K562 (cell line): ENCODE results near the gene CTNNBL1. TPM values are rescaled to one million over a fixed set of nuclear protein-coding genes. Genes with fewer than 3 reads are reported as not detected.

Experiments
- ATAC-seq: fragments of 200-7000 bp; cut with Tn5 transposase; 3 replicates; pipeline ENCODE4 v1.9.1; 2020; ENCODE audit warnings: moderate library complexity
- BruUV-seq: library from RNA; stranded (reverse); fragments of 400-500 nt; replicated peaks from 2 replicates; lab custom pipeline; 2021; lab: Mats Ljungman, UMichigan
- CTCF ChIA-PET: fragments of 300-600 bp; formaldehyde crosslinking; extraction: SDS; loops from one replicate; lab custom pipeline; 2021; ENCODE audit warnings: low intra/inter-chr PET ratio; lab: Yijun Ruan, JAX
- POLR2A ChIA-PET: fragments of 300-600, 350-650 bp; sonication (Branson Sonifier 250); formaldehyde crosslinking; extraction: SDS; loops from one replicate; lab custom pipeline; 2021; ENCODE audit warnings: antibody characterized with exemption, inconsistent platforms; lab: Yijun Ruan, JAX
- DNase-seq, 4 experiments: peaks; one replicate each; pipeline versions ENCODE4 v3.0.0 to v3.0.0-alpha.2; 2011 to 2018; ENCODE audit warnings: low spot score in 3 of 4, mixed read lengths in 3 of 4; ENCODE audit errors: extremely low read depth in 1 of 4
- FAIRE-seq: peaks from 2 replicates; lab custom pipeline; 2011; peaks lifted over from hg19 to GRCh38; lab: Jason Lieb, UNC
- H2AFZ ChIP-seq: 2 replicates; pipeline ENCODE4 v1.6.0; 2011; ENCODE audit warnings: low read depth, low read length, control low read depth, inconsistent platforms
- H3K27ac ChIP-seq: fragments of 200-600 bp; 3 replicates; pipeline ENCODE4 v1.8.0; 2011; ENCODE audit warnings: low read depth, mild to moderate bottlenecking, control low read depth, inconsistent platforms, low read length, moderate library complexity, mixed read lengths; ENCODE audit errors: extremely low read depth
- H3K27me3 ChIP-seq, 2 experiments: fragments of 300-600 bp in 1 of 2; 2 replicates in 1 of 2; 3 replicates in 1 of 2; pipeline versions ENCODE4 v1.6.0 to v1.8.0; 2011; ENCODE audit warnings: inconsistent platforms in 2 of 2, low read length in 2 of 2, mild to moderate bottlenecking in 1 of 2, mixed read lengths in 1 of 2, moderate library complexity in 1 of 2; ENCODE audit not compliant: control insufficient read depth in 2 of 2, insufficient read depth in 2 of 2
- H3K36me3 ChIP-seq: fragments of 300-600 bp; 3 replicates; pipeline ENCODE4 v1.8.0; 2011; ENCODE audit warnings: mild to moderate bottlenecking, low read length, inconsistent platforms; ENCODE audit not compliant: control insufficient read depth, insufficient read depth
- H3K4me1 ChIP-seq, 2 experiments: fragments of 200-600 bp in 1 of 2; replicated peaks in 1 of 2; 2 replicates in 1 of 2; 3 replicates in 1 of 2; pipeline versions ENCODE4 v1.5.1 to v1.8.0; 2011; ENCODE audit warnings: inconsistent platforms in 2 of 2, low read length in 2 of 2, mild to moderate bottlenecking in 1 of 2, mixed read lengths in 1 of 2, moderate library complexity in 1 of 2; ENCODE audit not compliant: control insufficient read depth in 2 of 2, insufficient read depth in 2 of 2
- H3K4me2 ChIP-seq: 2 replicates; pipeline ENCODE4 v1.6.1; 2011; ENCODE audit warnings: low read length, control low read depth, inconsistent platforms, mixed read lengths; ENCODE audit not compliant: insufficient read depth
- H3K4me3 ChIP-seq: fragments of 200-600 bp; sonication (generic), shearing (Covaris generic); 2 replicates; pipeline ENCODE4 v1.5.1; 2016; ENCODE audit warnings: control low read depth, inconsistent platforms
- H3K79me2 ChIP-seq: fragments of 200-600 bp; 3 replicates; pipeline ENCODE4 v1.8.0; 2011; ENCODE audit warnings: low read length, inconsistent platforms; ENCODE audit not compliant: control insufficient read depth, insufficient read depth
- H3K9ac ChIP-seq, 2 experiments: 2 replicates each; pipeline versions ENCODE4 v1.6.0 to v1.6.1; 2011; ENCODE audit warnings: low read depth in 2 of 2, low read length in 2 of 2, control low read depth in 1 of 2, inconsistent platforms in 1 of 2, mild to moderate bottlenecking in 1 of 2, mixed read lengths in 1 of 2; ENCODE audit not compliant: insufficient read depth in 1 of 2
- H3K9me1 ChIP-seq: one replicate; pipeline ENCODE4 v1.6.0; 2011; ENCODE audit warnings: inconsistent platforms, mild to moderate bottlenecking, low read length, moderate library complexity; ENCODE audit not compliant: control insufficient read depth, insufficient read depth
- H3K9me3 ChIP-seq: replicated peaks from 2 replicates; pipeline ENCODE4 v1.5.1; 2011; ENCODE audit warnings: low read depth, low read length, inconsistent platforms; ENCODE audit not compliant: control insufficient read depth, insufficient read depth
- H4K20me1 ChIP-seq: replicated peaks from 2 replicates; pipeline ENCODE4 v1.6.1; 2011; ENCODE audit warnings: low read length, inconsistent platforms, mixed read lengths; ENCODE audit not compliant: control insufficient read depth, insufficient read depth
- ARHGAP35 ChIP-seq: fragments of 450-650 bp; IDR thresholded peaks from 2 replicates; pipeline ENCODE4 v1.6.1; 2018; ENCODE audit not compliant: partially characterized antibody
- CEBPB ChIP-seq: fragments of 450-650 bp; IDR thresholded peaks from 2 replicates; pipeline ENCODE4 v1.6.1; 2016; ENCODE audit warnings: missing genetic modification characterization, missing compliant biosample characterization
- CEBPG ChIP-seq, 3 experiments: fragments of 200-800 bp in 1 of 3; sonication (Bioruptor generic) in 1 of 3; sonication (generic) in 1 of 3; formaldehyde crosslinking in 1 of 3; IDR thresholded peaks in 2 of 3; conservative IDR thresholded peaks in 1 of 3; 2 replicates each; pipeline versions ENCODE4 v1.6.1 to v1.8.0; 2016 to 2022; ENCODE audit warnings: missing compliant biosample characterization in 2 of 3, missing genetic modification characterization in 2 of 3, mild to moderate bottlenecking in 1 of 3, missing genetic modification reagents in 1 of 3
- E4F1 ChIP-seq: fragments of 250-450 bp; sonication (Bioruptor Pico); IDR thresholded peaks from 2 replicates; pipeline ENCODE4 v1.5.0; 2021; ENCODE audit warnings: mild to moderate bottlenecking, borderline replicate concordance
- ETS1 ChIP-seq: conservative IDR thresholded peaks from 2 replicates; pipeline ENCODE4 v1.6.1; 2011; ENCODE audit warnings: low read depth, mild to moderate bottlenecking, low read length; ENCODE audit not compliant: control insufficient read depth
- HDAC6 ChIP-seq: IDR thresholded peaks from 2 replicates; pipeline ENCODE4 v1.6.1; 2012; ENCODE audit warnings: low read depth, mild to moderate bottlenecking, control low read depth, inconsistent platforms, low read length, moderate library complexity
- HEY1 ChIP-seq: fragments of 250-450 bp; sonication (Bioruptor Pico); IDR thresholded peaks from 2 replicates; pipeline ENCODE4 v1.5.0; 2020; ENCODE audit warnings: mild to moderate bottlenecking, moderate library complexity, borderline replicate concordance
- ILF3 ChIP-seq: fragments of 450-650 bp; IDR thresholded peaks from 2 replicates; pipeline ENCODE4 v1.6.1; 2018; ENCODE audit warnings: antibody characterized with exemption, mild to moderate bottlenecking, moderate library complexity, borderline replicate concordance
- LARP7 ChIP-seq: fragments of 450-650 bp; IDR thresholded peaks from 2 replicates; pipeline ENCODE4 v1.6.1; 2016
- MEIS2 ChIP-seq: fragments of 450-650 bp; IDR thresholded peaks from 2 replicates; pipeline ENCODE4 v1.6.1; 2014; ENCODE audit warnings: mild to moderate bottlenecking; ENCODE audit not compliant: partially characterized antibody
- PRPF4 ChIP-seq: fragments of 200-400 bp; formaldehyde crosslinking; IDR thresholded peaks from one replicate; pipeline ENCODE4 v1.6.1; 2017; ENCODE audit warnings: low read length, low read depth, mild to moderate bottlenecking; ENCODE audit not compliant: insufficient read depth, poor library complexity, severe bottlenecking
- SMAD2 ChIP-seq: fragments of 150-350 bp; IDR thresholded peaks from 2 replicates; pipeline ENCODE4 v1.6.1; 2014; ENCODE audit warnings: low read depth, mild to moderate bottlenecking, low read length
- SRF ChIP-seq, 2 experiments: fragments of 250-450, 450-650 bp in 1 of 2; sonication (Bioruptor Pico) in 1 of 2; sonication (generic) in 1 of 2; formaldehyde crosslinking; IDR thresholded peaks; 2 replicates each; pipeline versions ENCODE4 v1.5.0 to v1.5.1; 2020 to 2022; ENCODE audit warnings: mild to moderate bottlenecking in 1 of 2, missing genetic modification reagents in 1 of 2
- WHSC1 ChIP-seq: IDR thresholded peaks from one replicate; pipeline ENCODE4 v1.6.1; 2012; ENCODE audit warnings: low read length, control low read depth, inconsistent platforms
- ZNF384 ChIP-seq: IDR thresholded peaks from 2 replicates; pipeline ENCODE4 v1.6.1; 2012; ENCODE audit warnings: low read depth, low read length, improper control_type of control experiment
- WGBS: fragments of 100-300 bp; shearing (Covaris generic); methylation state at CpG from one replicate; pipeline ENCODE4 v1.1.6; 2016; ENCODE audit warnings: low coverage, mixed read lengths; ENCODE audit not compliant: insufficient coverage; ENCODE audit errors: missing lambda C conversion rate; 5-methylcytosine and 5-hydroxymethylcytosine counted together
- in situ Hi-C: fragments of 300-500 bp; cut with MboI; formaldehyde crosslinking; loops from 4 replicates; pipeline ENCODE4 v1.15.0; 2018; ENCODE audit warnings: inconsistent platforms, mixed read lengths
- intact Hi-C: fragments of 100-400 bp; cut with micrococcal nuclease; formaldehyde crosslinking; loops from 2 replicates; pipeline ENCODE4 v1.14.2; 2022
- polyA plus RNA-seq, 8 experiments: library from polyadenylated mRNA; depleted of rRNA in 4 of 8; stranded (reverse) in 5 of 8; unstranded in 3 of 8; fragments of >200 nt; fragmentation: Nextera tagmentation in 2 of 8; fragmentation: Illumina TruSeq in 1 of 8; extraction: Ambion mirVana in 2 of 8; extraction: Trizol in 1 of 8; gene quantifications; 2 replicates each; pipeline versions ENCODE4 v1.2.1 to v1.2.3, GENCODE V29; 2011 to 2014; ENCODE audit warnings: inconsistent platforms in 1 of 8, missing spikeins in 1 of 8
- total RNA-seq, 7 experiments: library from RNA; depleted of rRNA in 6 of 7; stranded (reverse); fragments of >200 nt in 6 of 7; fragmentation: Illumina TruSeq in 2 of 7; extraction: Trizol in 2 of 7; gene quantifications; 2 replicates each; pipeline versions ENCODE4 v1.2.1 to v1.2.3, GENCODE V29; 2011 to 2021; ENCODE audit warnings: low replicate concordance in 1 of 7

Gene CTNNBL1
- total and polyA plus RNA-seq, 9 of the 15 experiments (the other 6 are each of a cell fraction or from before 2014, with no cell fraction given) = 32.4 to 85.6 (median 43.6) TPM

GRCh38 chr20:37773291-37773826 lies 79.5 kb downstream of the CTNNBL1 start:
- H3K9me3 ChIP-seq = no peaks in the 10 kb centered on the region; the same call in 1 of the 2 replicates
- no peak overlapping the region for H3K27ac ChIP-seq
- no peaks in the 10 kb centered on the region for H3K79me2 ChIP-seq
- 71% methylated on average over 1 of the region's 1 CpG for WGBS
- no peak for DNase-seq
- no peak overlapping the region for H3K4me2 ChIP-seq
- no peak for TF ChIP-seq HEY1 (CRISPR knock-in tag)
- no peak for TF ChIP-seq PRPF4
- no peak for TF ChIP-seq E4F1 (CRISPR knock-in tag)
- TF ChIP-seq ILF3 = no peak
- TF ChIP-seq SRF (CRISPR knock-in tag; IDR thresholded peaks at IDR 0.05) = no peak
- peak; percentile 18 for TF ChIP-seq MEIS2
- TF ChIP-seq SMAD2 = no peak
- TF ChIP-seq CEBPB = peak; percentile 86
- TF ChIP-seq CEBPG (CRISPR knock-in tag; IDR thresholded peaks at IDR 0.05) = no peak
- TF ChIP-seq CEBPG (tag; conservative IDR thresholded peaks at IDR 0.05 in 1 of 2, IDR thresholded peaks at IDR 0.05 in 1 of 2) = peak; percentile 68 to 87; a peak in 3 of 4 replicates
- TF ChIP-seq ETS1 = no peak
- no peak for TF ChIP-seq LARP7
- no peak for TF ChIP-seq WHSC1
- no peak for TF ChIP-seq HDAC6
- no peak for TF ChIP-seq ZNF384
- no peak for TF ChIP-seq ARHGAP35
- FAIRE-seq = no peak
- CTCF ChIA-PET = no interaction called here
- BruUV-seq = no TSS peak
- POLR2A ChIA-PET = no interaction called here
- H3K36me3 ChIP-seq = no peaks in the 10 kb centered on the region
- no peak overlapping the region for H3K4me3 ChIP-seq
- no peaks in the 10 kb centered on the region for H3K4me1 ChIP-seq
- H2AFZ ChIP-seq = no peak overlapping the region
- H3K9ac ChIP-seq = no peak overlapping the region
- no peaks in the 10 kb centered on the region for H3K9me1 ChIP-seq
- in situ Hi-C loops (no loop called here), intact Hi-C loops (no loop called here)
- H3K27me3 ChIP-seq = no peaks in the 10 kb centered on the region
- no peak for ATAC-seq
- H4K20me1 ChIP-seq = no peaks in the 10 kb centered on the region
